HG03025 (cell line): ENCODE data around the gene SEPTIN7.
"Not testable (repeated sequence)": the region's sequence is repeated elsewhere in the genome, so short reads cannot be mapped to it uniquely, and the experiment has no call there.

ENCODE experiments used
- ATAC-seq: cut with Tn5 transposase; IDR thresholded peaks from one replicate; pipeline ENCODE4 v1.9.1; 2021; ENCODE audit warnings: mild to moderate bottlenecking, moderate library complexity; ENCODE audit not compliant: unreplicated experiment, low FRiP score

Gene SEPTIN7

DNA sequence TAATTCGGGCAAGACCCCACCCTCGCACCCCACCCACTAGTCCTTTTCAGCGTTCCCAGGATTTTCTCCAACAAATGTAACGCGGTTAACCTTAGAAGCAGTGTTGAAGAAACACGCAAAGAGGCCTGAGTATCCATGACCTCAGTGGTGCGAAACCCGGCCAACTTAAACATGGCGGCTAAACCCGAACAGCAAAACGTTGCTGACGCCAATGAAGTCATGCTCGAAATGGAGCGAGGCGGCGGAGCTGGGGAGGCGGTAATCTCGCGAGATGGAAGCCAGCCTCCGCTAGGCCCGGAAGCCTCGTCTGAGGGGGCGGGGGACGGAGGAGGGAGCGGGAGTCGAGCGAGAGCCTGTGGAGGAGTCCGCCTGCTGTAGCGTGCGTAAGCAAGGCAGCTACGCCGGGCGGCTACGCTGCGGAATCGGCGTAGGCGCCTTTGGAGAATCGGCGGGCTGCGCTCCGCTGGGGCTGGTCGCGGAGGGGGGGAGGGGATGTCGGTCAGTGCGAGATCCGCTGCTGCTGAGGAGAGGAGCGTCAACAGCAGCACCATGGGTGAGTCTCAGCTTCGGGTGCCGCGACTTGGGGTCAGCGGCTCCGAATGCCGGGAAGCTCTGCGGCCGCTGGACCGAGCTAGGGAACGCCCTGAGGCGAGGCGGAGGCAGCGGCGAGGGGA is at the start of gene SEPTIN7:
Gene SEPTIN7, plus strand, starts transcription at position 340 of the 674 bp plus-strand sequence. Its CDS starts 153 bp downstream, at position 493.
- peak; percentile 79 for ATAC-seq

DNA sequence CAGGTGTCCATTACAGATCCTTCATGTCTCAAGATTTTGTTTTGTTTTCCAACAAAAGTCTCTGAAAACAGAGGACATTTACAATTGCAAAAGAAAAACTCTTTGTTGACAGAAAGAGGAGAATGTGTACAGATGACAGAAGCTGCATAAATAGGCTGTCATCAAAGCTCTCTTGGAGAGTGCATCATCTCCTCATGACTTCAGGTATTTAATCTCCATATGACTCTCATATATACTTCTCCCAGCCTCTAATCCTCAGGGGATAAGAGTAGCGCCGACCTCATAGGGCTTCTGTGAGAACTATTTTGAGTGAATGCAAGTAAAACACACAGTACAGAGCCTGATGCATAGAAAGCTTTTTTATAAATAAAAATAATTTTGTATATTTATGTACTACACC is 48.1 kb upstream of the SEPTIN7 start:
- ATAC-seq = no peak

DNA sequence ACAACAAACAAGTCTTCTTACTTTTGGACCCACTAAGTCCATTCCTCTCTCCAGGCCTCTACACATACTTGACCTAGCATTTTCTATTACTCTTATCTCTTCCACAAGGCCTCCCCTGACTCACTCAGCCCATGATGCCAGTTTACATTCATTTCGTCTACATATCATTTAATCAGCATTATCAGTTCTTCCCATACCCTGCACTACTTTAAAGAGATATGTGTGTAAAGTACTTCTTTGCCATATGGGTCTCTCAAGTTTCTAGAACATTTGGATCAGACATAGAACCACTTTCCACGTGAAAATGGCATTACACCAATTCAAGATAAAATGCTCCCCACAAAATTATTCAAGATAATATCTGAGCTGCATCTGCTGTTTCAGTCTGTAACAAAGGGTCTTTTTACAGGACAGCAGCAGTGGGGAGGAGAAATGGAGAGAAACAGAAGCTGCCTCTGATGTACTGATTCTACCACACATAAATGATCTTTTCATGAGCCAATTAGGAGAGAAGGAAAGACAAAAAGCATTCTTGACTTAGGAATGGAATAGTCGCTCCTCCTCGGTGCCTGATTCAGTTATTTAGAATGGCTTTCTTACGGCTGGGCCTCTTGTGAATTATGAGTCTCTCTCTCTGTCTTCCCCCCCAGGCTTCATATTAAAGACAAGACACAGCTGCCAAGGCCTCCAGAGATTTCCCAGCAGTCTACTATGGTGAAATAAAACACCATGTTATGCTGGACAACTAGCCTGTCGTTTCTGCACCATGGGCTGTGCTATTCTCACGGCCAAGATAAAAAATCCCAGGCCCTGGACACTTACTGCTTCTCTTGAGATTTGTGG is 46.9 kb upstream of the SEPTIN7 start:
- no peak for ATAC-seq

DNA sequence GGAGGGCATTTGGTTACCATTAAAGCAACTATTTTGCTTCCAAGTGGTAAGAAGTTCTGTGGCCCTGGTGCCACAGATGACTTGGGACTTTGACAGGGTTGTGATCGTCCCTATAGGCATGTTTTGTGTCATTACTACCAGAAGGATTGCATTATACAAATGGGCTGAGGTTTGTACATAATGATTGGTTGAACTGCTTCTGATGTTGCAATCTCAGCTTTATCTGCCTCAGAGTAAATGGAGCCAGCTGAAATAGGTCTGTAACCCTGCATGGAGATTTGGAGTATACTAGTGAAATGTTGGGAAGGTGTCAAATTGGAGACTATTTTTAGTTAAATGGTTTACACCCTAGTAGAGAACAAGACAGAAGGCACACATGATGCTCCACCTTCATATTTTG is 46.1 kb upstream of the SEPTIN7 start:
- ATAC-seq = no peak

DNA sequence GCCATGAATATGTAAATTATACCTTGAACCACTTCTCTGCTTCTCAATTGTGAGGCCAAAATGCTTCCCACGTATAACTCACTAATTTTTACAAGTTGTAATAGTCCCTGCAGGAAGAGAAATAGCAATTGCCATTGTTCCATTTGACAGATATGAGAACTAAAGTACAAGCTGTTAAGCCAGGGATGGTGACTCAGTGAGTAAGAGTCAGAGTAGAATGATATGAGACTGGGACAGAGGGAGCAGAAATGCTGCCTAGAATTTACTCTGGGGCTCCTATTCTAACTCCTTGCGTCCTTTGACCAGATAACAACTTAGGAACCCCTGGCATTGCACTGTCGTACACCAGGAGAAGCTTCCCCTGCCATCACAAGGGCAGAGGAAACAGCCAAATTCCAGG is 45.1 kb upstream of the SEPTIN7 start:
- ATAC-seq = no peak

DNA sequence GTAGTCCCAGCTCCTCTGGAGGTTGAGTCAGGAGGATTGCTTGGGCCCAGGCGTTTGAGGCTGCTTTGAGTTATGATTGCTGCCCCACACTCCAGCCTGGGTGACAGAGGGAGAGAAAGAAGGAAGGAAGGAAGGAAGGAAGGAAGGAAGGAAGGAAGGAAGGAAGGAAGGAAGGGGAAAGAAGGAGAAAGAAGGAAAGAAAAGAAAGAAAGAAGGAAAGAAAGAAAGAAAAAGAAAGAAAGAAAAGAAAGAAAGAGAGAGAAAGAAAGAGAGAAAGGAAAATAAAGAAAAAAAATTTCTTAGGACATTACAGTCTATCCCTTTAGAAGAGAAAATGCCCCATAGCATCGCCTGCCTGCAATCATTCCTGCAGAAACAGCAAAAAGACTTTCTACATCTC is 44.4 kb upstream of the SEPTIN7 start:
- ATAC-seq = not testable (repeated sequence)

DNA sequence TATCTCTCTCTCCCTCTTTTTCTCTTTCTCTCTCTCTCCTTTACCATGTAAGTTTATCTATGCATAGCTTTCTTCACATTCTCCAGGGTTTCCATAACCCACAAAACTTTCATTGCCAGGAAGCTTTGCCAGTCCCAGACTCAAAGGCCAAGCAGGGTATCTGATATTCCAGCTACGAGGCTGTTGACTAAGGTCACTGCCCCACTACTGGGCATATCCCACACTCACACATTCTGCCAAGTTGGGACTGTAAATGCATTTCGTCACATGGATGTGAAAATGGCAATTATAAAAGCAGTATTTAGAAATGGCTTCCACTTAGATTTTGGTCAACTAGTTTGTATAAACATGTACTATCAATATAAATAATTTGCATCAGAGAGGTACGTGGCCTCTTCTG is 43.3 kb upstream of the SEPTIN7 start:
- no peak for ATAC-seq

DNA sequence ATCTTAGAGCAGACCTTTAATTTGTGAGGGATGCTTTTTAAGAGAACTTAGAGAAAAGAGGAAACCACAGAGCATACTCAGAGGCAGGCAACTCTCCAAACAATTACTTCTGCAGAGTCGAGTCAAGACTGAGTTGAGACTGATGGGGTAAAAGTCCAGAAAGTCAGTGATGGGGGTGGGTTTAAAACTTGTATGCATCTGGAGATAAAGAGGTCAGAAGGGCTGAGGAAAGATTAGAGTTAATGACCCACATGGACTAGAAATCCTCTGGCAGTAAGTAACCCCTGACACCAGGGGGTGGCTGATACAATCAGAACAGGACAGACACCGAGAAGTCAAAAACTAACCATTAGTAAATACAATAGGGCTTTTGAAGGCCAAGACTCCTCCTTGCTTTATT is 42.4 kb upstream of the SEPTIN7 start:
- ATAC-seq = no peak

DNA sequence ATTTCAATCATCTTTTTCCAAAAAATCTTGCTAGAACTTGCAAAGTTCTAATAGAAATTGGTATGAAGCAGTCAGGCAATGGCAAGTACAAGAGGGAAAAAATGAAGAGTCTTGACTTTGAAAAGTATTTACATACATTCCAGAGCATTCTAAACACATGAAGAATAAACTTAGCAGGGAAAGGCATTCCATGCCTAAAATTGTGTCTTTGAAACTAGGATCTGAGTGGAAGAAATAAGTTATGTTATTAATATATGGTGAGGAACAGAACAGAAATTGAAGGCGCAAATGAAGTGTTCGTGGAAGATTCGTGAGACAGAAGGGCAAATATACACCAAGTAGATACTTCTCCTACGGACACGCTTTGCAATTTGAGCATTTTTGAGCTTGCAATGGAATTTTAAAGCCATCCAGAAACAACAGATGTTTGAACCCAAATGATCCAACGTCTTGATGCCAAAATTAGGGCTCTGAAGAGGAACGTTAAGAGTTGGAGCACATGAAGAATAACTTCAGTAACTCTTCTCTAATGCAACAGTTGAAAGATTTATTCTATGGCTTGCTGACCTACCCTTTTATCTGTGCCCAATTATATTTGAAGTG is 40.6 kb upstream of the SEPTIN7 start:
- ATAC-seq = no peak

DNA sequence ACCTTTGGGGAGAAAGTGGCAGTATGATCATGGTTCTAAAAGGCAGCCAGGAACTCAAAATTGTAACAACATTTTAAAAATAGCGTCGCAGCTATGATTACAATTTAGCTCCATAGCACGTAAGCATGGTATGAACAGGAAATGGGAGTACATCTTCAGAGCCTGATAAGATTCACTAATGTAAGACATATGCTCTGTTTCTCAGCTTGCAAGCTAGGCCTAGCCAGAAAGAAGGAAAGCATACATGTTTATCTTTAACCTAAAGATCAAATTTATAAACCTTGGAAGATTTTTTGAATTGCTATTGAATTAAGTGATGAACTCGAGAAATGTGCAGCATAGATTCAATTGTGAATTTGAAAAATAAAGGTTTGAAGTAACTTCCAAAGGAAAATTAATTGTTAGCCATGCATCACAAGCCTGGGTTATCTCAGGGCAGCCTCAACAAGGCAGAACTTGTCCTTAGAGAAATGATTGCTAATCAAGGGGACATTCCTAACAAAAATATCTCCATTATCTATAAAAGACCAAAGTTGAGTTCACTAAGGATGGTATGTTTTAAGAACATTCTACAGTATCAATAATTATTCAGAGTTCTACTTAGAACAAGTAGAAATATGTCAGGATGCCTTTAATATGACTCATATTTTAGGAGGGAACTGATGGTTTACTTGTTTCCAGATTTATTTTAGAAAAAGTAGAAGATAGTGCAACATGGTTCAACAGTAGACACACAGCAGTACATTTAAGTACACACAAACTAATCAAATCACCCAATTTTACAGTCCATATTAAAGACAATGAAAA is 38.8 kb upstream of the SEPTIN7 start:
- ATAC-seq = no peak

DNA sequence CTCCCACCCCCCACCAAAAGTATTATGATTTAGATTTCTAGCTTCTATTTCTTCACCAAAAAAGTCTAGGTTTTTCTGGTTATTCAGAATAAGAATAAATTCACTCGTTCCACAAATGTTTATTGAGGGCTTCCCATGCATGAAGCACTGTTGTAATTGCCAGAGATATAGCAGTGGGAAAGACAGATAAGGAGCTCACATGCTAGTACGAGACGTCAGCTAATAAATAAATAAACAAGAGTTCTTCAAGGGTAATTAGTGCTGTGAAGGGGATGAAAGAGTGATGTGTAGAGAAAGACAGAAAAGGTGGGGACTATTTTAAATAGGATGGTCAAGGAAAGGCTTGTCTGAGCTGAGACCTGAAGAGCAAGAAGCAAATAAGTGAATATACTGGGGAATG is 38.1 kb upstream of the SEPTIN7 start:
- ATAC-seq = no peak

DNA sequence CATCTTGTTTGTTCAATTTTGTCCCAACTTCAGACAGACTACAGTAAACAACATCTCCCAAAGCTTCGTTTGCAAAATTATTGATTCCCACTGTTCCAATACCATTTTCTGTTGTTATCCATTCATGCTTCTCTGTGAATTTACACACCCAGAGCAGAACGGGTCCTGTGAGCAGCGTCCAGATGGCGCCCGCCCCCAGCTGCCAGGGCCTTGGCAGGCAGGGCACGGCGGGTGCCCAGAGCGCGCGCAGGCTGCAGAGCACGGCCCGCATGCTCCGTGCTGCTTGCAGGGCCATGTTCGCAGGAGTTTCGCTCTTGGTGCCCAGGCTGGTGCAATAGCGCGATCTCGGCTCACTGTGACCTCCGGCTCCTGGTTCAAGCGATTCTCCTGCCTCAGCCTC is 32.5 kb upstream of the SEPTIN7 start:
- no peak for ATAC-seq

DNA sequence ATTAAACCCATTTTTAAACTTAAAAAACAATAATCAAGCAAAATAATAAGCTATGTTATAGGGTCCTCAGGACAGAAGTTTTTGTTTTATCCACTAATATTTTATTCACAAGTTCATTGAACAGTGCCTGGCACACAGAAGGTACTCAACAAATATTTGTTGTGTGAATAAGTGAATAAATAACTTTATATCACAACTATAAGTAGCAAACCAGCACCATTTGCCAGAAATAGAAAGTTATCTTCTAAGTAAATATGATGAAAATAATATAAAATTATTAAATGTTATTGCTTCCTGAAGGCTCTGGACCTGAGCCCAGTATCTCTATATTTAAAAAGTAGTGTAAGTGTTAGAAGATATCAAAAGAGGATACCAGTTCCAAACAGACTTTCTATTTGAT is 29.1 kb upstream of the SEPTIN7 start:
- no peak for ATAC-seq

DNA sequence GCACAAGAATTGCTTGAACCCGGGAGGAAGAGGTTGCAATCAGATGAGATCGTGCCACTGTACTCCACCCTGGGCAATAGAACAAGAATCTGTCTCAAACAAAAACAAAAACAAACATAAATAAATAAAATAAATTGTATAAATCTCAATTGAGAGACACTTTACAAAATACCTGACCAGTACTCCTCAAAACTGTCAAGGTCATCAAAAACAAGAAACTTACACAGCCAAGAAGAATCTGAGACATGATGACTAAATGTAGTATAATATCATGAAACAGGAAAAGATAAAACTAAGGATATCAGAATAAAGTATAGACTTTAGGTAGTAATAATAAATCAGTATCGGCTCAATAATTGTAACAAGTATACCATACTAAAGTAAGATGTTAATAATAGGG is 26.9 kb upstream of the SEPTIN7 start:
- ATAC-seq = no peak

DNA sequence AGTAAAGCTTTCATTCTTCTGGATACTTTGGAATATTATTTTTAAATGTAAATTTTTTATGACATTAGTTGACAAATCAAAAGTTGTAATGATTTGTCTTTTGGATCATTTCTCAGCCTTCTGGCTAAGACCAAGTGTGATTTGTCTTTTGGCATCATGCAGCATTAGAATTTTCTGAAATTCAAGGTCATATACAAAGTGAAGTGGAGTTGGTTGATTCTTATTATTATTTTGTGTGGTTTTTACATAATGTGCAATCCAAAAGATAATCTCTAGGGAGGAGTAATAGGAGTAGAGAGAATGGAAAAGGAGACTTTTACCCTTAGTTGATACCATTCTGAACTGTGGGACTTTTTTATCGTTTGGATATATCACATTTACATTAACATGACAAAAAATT is 24.2 kb upstream of the SEPTIN7 start:
- no peak for ATAC-seq

DNA sequence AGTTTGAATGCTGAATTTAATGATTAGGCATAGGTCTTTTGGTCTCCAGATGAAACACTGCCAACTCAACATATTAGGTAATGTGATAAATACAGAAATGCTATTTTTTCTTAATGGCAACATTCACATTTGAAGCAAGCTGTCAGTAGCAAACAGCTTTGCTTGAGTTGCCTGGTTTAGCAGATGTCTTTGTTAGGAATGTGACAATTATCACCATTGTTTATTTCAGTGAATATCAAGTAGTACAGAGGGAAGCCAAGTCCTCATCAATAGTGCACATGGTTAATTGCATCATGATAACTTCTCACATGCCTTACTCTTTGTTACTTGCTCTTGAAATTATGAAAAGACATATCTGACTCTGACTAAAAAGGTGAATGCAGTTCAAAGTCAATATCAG is 23.7 kb upstream of the SEPTIN7 start:
- no peak for ATAC-seq

DNA sequence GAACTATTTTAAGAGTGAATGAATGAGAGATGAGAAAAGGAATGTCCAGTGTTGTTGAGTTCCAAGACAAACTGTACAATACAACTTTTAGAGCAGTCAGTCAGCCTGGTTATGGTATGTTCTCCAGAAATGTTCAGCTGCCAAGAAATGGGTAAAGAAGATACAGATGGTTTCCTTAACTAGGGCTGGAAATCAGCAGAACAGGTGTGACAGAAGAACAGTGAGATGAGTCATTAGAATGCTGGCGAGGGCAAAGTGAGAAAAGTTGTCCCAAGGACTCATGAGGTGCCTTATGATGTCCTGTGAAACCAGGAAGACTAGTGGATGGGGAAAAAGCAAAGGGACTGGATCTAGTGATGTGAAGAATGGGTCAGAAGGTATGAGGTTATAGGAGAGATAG is 20.8 kb upstream of the SEPTIN7 start:
- ATAC-seq = no peak

DNA sequence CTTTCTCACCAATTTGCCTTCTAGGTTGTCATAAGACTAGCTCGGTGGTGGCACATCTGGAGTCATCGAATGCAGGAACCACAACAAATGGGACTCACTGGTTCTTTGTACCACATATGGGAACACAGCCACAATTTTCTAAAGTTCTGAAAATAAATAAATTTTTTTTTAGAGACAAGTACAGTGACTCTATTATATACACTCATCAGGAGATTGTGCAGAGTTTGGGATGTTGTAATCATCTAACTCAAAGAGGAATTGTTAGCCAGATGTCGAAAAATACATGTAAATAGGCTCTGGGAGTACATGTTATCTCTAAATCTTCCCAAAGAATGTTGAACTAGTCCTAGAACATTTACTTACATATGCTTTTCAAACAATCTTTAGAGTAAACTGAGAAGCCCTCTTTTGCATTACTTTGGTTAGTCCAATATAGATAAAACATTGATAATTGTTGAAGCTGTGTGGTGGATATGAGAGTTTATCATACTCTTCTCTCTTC is 19.6 kb upstream of the SEPTIN7 start:
- ATAC-seq = no peak

DNA sequence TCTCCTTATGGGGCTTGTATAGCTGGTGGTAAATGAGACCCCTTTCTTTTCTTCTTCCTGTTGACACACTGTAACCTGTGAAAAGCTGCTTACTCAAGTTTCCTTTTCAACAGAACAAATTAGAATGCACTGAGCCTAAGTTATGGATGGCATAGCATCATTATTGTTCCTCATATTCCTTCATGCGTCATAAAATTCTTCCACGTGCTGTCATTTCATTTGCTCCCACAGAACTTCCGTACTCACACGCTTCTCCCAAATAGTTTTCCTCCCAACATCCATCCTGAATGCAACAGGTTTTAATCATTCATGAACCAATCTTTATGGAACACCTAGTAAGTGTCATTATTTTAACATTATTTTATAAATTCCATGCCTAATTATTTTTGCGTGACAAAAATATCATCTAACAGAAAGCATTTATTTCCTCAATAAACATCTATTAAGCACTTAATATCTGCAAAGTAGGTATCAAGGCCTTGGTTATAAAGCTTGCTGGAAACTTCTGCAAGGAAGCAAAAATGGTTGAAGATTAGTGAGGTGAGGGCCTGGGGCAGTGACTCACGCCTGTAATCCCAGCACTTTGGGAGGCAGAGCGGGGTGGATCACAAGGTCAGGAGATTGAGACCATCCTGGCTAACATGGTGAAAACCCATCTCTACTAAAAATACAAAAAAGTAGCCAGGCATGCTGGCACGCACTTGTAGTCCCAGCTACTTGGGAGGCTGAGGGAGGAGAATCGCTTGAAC is 18.9 kb upstream of the SEPTIN7 start:
- no peak for ATAC-seq

DNA sequence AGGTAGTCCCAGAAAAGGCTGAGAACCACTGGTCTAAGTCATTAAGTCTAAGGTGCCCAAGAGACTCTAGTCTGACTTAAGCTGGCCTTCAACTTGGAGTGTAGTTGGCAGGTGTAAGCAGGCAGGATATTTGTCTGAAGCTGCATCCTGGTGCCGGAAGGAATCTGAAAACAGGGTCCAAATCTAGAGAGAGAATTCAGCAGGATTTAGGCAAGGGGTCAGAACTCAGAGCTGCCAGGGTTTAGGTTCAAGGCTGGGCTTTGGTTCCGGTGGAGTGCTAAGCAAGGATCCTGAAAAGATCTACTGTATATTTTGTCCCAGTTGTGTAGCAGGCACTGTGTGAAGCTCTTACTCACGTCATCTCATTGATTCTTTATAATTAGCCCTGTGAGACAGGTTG is 16.5 kb upstream of the SEPTIN7 start:
- no peak for ATAC-seq
